ENCODE measurements around the gene USB1.

Gene USB1

DNA sequence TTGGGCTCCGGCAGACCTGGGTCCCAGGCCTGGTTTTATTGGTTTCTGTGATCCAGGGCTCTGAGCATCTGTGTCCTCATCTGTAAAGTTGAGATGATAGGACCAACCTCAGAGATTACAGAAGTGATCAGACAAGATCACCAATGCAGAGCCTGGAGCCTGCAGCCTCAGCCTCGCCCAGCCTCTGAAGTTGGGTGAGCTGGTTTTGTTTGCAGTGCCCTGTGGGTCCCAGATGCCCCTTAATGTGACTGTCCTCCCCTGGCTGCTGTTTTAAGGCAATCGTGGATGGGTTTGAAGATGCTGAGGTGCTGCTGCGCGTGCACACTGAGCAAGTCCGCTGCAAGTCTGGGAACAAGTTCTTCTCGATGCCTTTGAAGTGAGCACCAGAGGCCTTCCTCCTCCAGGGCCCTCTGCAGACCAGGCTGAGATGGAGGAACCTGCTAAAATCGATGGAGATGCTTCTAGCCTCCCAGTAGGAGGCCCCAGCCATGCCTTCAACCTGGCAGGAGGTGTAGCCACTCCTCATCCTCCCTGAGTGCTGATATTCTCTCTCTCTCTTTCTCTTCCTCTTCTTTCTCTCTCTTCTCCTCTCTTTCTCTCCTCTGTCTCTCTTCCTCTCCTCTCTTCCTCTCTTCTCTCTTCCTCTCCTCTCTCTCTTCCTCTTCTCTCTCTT, 18.8 kb downstream of the USB1 start:
- DNase-seq (ENCODE audit: low read depth) = no peak

DNA sequence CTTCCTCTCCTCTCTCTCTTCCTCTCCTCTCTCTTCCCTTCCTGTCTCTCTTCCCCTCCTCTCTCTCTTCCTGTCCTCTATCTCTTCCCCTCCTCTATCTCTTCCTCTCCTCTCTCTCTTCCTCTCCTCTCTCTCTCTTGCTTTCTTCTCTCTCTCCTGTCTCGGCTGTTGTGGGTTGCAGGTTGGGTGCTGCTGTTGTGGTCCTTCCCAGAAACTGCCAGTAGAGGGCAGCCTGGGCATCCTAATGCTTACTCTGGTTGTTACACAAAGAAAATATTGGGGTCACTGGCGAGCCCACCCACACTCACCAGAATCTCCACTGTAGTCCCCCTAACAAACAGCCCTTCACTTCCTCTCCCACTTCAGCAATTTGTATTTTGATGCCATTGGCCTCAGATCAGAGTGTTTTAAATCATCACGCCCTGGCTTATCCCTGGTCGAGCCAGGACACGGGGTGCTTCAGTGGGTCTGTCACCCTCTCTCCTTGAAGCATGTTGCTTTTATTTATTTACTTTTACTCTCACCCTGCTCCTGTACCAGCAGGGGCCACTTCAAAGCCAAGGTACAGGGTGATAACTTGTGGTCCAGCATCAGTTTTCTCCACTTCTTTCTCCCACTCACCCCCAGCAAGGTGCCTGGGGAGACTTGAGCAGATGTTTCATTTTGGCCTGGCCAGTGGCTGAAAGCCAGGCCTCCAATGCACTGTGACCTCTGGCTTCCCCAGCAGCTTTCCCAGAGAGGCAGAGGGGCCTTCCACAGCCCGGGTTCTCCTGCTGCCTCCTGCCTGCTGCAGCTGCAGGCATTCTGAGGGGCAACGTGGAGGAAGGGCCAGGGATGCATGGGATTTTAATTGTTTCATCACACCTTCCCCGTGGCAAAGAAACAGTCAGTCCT, 19.7 kb downstream of the USB1 start:
- DNase-seq (ENCODE audit: low read depth) = no peak

DNA sequence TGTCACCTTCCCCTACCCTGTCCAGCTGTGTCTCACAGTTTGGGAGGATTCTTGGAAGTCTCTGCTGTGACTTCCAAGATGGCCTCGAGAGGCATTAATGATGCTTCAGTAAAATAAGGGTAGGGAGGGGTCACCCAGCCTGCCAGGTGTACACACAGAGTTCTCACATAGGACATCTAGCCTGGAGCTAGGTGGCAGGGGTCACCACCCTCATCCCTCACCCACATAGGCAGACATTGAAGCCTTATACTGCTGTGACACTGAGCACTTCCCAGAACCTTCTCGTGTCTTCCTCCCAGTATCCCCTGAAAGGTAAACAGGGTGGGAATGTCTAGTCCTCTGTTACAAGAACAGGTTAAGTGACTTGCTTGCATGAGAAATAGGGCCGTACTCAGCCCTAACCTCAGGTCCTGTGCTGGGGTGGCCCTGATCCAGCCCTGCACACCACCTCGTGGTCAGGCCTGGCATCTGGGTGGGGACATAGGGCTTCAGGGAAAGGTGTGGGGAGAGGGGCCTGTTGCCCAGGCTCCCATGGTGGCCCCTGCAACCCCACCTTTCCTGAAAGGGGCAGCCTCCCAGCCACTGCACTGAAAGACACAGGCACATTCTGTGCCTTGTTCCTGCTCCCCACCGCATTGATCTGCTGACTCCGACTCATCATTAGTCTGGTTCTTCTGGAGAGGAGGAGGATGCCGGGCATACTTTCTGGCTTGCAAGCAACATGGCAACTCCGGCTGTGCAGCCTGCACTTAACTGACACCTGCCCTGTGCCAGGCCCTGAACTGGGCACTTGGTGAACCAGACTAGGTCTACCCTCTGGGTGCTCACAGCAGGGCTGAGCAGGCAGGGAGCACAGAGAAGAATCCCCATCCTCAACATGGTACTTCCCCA, 20.7 kb downstream of the USB1 start:
- no peak for DNase-seq (ENCODE audit: low read depth)

DNA sequence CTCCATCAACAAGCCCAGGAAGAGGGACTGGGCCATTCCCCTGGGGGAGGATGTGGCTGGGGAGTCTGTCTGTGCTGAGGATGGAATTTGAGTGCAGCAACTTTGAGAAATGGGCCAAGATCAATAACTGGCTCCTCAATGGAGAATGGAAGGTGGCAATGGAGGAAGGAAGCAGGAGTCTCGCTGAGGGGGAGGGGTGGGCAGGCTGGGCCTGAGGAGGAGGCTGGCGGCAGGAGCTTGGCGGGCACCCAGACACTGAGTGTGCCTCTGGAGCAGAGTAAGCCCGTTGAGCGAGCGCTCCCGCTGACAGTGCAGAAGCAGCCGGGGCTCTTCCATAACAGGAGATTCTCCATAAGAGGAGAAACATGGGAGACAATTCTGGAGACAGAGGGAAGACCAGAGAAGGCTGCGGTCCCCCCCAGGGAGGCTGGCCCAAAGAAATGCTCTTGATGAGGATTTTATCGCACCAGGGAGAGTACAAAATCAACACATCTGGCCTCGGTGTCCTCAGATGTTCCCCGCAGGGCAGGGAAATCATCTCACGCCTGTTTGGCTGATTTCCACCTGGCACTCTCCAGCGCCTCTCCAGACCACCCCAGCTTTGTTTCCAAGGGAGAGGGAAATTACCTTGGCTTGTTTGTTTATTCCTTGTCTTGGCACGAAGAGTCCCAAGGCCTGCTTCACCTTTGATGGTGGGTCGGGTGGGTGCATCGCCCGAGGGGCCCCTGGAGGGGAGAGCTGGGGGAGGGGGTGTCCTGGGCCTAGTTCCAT, 21.6 kb downstream of the USB1 start:
- DNase-seq (ENCODE audit: low read depth) = no peak

DNA sequence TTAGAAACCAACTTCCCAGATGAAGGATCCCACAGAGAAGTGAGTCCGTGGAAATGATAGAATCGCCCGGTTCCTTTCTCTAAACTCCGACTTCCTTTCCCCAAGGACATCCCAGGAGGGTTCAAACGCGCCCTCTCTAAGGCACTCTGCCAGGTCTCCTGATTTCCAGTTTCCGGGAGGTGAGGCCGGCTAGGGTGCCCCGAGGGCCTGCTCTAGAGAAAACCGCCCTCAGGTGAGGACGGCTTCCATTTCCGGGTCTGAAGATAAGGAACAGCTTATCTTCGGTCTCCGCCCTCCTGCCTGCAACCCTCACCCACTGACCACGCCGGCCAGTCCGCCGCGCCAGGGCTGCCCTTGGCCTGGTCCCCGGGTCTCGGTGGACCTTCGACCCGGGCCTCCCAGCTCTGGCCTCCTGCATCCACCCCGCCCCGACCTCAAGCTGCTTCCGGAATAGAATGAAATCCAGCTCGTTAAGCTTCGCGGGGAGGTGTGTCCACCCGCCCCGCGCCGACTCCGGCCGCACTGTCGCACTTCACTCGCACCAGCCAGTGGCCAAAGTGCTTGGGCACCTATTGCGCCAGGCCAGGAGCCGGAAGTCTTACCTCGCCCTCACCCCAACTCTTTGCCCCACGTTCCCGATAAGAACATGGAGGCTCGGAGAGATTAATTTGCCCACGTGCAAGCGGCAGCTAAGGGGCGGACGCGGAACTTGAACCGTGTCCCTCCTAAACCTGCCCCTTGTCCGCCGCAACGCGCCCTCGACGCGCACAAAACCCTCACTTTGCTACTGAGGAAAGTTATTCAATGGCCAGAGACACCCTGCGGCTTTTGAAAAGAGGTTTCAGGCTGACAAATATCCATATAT, 23.5 kb downstream of the USB1 start:
- DNase-seq (ENCODE audit: low read depth) = no peak

DNA sequence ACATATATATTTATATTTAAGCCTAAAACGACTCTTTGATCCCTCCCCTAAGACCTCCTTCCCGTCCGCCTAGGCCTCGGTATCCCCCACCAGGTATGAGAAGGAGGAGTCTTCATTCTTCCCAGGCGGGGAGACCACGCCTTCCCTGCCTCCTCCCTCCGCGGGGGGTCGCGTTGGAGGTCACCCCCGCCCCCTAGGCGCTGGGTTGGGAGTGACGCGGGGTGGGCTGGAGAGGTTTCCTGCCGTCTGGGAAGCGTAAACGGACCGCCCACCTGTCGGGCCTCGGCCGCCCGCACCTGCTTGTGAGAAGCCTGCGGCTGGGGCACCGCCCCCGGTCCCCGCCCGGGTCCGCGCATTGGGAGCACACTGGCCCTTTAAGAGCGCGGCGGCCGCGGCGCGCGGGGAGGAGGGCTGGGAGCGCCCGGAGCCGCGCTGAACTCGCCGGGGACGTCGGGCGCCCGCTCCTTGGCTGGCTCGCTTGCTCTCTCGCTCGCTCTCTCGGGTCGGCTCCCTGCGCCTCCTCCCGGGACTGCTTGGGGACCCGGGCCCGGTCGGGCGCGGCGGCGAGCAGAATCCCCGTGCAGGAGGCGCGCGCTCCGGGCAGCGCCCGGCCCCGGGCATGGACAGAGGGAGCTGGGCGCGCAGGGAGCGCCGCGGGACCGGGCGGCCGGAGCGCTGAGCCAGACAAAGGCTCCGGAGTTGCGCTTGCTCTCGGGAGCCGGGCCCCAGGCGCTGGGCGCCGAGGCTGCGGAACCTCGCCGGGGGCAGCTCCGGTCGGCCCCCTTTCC, 24.3 kb downstream of the USB1 start, which contains the start of gene MMP15:
Gene MMP15 (plus strand): TSS at position 404 of the 788 bp plus-strand sequence. CDS start 597 bp downstream, outside the sequence.
- no peak for DNase-seq (ENCODE audit: low read depth)

DNA sequence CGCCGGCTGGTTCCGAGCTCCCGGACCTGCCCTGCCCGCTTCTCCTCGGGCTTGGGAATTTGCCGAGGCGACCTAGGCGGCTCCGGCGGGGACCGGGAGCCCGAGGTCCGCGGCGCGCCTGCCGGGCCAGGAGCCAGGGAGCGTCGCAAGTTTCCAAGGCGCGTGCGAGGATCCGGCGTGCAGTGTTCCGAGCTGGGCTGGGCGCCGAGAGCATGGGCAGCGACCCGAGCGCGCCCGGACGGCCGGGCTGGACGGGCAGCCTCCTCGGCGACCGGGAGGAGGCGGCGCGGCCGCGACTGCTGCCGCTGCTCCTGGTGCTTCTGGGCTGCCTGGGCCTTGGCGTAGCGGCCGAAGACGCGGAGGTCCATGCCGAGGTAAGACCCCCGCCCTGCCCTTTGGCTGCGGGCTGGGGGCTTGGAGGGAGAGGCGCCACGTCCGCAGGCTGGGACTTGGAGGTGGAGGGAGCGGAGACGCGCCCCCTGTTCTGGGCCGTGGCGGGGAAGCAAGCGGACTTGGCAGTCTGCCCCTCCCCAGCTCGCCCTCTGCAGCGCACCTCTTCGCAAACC, 25.0 kb downstream of the USB1 start:
- no peak for DNase-seq (ENCODE audit: low read depth)

DNA sequence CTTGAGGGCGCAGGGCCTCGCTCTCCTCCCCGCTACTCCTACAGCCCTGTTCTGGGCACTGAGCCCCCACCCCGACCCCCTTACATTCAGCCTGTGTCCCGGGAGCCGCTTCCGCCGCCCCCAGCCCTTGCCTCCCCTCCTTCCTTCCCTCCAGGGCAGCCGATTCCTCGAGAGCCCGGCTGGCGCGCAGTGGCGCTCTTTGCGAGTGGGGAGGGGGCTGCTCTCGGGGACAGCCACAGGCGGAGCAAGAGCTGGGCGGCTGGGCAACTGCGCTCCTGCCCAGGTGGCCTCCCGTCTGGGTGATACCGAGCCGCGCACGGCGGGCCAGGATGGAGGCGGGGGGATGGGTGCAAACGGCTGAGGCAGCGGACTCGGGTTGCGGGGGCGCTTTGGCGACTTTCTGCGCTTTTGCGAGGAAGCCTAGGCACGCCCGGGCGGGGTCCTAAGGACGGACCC, 25.5 kb downstream of the USB1 start:
- no peak for DNase-seq (ENCODE audit: low read depth)

DNA sequence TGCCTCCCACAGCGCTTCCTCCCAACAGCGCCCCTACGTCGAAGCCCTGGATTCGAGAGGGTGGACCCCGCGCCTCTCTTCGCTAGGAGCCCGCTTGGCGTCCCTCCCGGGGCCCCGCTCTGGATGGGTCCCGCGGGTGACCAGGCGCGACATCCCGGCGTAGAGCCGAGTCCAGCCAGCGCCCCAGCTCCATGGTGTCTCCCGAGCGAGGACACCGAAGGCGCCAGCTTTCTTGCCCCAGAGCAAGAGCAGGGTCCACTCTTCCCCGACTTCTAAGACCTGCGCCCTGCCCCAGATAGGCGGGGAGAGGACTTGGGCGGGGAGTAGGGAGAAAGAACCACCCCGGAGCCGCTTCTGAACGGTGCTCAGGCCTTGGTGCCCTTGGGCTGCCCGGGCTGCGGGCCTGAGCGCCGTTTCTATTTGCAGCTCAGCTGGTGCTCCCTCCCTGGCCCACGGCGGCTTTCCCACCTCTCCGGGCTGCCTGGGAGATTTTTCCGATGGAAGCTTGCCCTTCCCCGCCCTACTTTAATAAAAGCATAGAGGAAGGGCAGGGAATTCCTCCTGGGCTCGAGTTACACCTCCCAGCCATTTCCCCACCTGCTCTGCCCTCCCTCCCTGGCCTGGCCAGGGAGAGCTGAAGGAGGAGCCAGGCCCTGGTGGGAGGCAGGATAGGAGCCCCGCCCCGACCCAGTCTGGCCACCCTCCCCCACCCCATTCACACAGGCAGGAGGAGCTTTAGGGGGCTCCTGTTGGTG, 26.1 kb downstream of the USB1 start:
- no peak for DNase-seq (ENCODE audit: low read depth)

DNA sequence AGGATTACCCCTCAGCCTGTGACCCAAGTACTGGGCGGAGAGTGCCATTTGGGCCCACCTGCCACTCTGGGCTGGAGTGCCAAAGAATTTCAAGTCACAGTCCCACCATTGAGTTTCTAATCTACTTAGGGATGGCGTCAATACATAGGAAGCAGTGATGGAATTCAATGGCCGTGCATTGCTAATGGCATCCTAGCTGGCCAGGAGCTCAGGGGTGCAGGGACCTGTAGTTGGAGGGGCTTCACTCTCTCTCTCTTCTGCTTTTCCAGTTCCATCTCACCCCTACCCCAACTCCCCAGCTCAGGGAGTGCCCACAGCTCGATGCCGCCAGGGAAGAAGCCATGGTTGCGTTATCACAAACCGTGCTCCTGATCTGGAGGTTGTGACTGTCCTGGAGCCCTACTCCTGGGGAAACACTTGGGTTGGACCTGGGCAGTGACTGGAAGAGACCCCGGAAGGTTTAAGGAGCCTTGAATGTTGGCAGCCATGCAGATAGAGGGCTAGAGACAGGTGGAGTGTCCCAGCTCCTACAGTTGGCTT, 26.8 kb downstream of the USB1 start:
- DNase-seq (ENCODE audit: low read depth) = no peak

DNA sequence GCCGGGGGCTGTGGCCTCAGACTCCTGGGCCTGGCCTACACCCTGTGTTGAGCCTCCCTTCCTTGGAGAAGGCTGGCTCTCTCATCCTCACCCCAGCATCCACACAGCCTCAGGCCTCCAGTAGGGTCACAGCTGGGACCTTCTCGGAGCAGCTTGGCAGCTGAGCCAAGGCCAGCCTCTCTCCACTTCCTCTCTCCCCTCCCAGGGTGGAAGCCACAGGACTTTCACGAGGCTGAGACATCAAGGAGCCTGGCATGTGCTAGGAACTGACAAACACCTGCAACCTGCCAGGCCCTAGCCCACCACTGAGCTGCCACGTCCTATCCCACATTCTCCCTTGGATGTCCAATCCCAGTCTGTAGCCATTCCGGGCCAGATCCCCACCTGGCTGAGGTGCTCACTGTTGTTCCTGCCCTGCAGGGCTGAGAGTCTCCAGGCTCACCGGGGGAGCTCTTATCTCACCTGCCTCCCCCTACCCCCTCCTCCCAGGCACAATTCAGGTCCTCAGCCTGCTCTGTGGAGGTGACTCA, 27.4 kb downstream of the USB1 start:
- no peak for DNase-seq (ENCODE audit: low read depth)

DNA sequence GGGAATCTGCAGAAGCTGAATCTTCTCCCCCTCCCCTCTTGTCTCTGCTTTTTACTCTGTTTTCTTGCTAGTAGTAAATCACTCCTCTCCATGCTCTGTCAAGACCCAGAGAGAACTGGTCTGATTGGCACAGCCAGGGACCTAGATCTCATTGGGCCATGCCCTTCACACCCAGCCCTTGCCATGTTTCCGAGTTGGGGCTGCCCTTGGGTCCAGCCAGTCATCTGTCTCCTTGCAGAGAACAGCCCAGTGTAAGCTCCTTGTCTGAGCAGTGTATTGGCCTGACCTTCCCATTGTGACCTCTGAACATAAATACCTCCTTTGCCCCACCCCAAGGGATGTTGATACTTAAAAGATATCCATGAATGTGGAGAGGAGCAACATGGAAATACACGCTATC, 28.2 kb downstream of the USB1 start:
- no peak for DNase-seq (ENCODE audit: low read depth)

DNA sequence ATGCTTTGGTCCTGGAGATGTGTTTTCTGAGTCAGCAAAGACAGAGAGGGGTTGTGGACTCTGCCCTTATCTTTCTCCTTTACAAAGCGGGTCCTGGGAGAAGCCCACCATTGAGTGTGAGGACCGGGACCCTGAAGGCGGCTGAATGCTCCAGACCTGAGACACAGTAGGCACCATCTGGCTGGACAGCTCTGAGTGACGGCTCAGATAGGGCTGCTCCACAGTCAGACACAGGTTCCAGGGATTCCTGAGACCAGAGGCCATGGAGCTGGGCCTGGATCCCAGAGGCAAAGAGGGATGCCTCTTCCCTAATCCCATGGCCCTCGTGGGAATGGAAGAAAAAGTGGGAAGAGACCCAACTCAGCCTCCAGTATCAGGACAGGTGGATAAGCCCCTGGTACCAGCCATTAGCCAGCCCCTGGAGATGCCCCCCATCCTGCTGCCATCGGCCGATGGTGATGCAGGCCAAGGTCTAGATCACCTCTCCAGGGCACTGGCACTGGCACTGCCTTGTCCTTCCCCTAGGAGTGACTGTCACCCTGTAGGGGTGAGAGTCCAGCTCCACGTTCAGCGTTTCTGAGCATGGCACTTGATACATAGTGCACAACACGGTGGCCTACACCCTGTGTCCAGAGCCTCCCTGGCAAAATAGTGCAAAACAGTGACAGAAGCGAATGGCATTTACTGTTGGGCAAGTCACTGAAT, 29.1 kb downstream of the USB1 start:
- DNase-seq (ENCODE audit: low read depth) = no peak

DNA sequence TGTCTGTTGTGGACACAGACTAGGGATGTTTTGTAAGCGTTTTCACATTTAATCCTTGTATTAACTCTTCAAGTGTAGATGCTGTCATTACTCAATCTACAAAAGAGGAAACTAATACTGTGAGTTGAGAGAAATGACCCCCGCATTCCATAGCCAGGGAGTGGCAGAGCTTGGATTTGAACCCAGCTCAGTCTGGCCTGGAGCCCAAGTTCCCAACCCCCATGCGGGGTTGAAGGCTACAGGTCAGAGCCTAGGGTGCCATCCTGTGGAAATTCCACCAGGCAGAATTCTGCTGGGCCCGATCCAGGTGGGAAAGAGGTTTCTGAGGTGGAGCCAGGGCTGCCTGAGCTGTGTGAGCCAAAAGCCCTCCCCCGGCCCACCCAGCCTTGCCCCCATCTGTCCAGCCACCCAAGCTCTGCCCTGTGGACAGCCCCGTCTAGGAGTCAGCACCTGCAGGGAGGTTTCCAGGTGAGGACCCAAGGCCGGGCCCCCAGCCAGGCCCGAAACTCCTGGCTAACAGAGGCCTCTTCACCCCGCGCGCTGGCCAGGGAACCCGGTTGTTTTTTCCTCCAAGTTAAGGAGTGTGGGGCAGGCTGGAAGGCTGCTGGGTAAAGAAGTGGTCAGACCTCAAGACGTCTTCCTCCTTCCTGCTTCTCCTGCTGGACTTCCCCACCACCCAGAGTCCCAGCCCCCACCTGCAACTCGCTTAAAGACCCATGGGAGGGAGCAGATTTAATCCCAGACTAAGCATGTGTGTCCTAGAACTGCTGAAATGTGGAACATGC, 30.0 kb downstream of the USB1 start:
- no peak for DNase-seq (ENCODE audit: low read depth)

DNA sequence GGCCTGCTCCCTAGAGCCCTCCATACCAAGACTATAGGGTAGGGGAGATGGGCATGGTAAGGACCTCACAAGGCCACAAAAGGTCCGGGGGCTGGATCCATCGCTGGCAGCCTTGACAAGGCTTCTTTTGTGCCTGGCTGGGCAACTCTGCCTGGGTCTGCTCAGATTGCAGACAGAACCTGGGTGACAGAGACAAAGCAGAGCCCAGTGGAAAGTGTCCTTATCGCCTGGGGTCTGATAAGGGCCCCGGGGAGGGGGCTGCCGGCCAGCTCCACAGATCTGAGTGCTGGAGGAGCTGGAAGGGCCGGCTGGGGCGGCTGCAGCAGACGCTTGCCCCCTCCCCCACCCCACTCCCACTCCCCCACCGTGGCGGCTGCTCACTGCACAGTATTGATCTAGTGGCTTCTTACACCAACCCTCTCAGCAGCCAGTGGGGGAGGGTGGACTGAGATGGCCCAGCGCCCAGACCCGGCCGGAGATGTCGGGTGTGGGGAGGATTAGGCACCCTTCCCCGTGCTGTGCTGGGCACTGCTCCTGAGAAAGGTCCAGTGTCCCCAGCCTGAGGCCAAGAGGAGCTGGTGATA, 31.6 kb downstream of the USB1 start:
- DNase-seq (ENCODE audit: low read depth) = no peak

DNA sequence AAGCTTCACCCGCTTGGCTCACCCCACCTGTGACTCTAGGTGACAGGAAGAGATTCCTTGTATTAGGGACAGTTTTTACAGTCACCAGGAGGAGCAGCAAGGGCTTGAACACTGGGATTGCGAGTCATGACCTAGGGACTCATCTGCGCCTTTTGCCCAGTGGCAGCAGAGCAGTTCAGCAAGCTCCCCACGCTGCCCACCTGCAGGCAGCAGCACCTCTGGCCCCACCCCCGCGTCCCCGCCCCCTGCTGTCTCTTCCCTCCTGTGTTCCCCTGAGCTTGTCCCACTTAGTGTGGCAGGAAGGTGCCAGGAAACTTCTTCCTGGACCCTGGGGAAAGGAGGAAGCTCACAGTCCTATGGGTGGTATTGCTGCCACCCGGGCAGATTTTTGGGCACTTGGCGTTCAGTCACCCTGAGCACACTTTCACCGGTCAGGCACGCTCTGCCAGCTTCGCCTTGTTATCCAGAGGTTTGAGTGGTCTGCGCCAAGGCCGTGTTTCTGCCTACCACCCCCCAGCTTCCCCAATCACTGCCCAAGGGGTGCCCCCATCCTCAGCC, 33.0 kb downstream of the USB1 start:
- DNase-seq (ENCODE audit: low read depth) = no peak
